Fibroblast of the aortic adventitia (primary cell): ENCODE measurements around the gene CBR1. TPM values are rescaled to one million over a fixed set of nuclear protein-coding genes. Genes with fewer than 3 reads are reported as not detected.
A peak's percentile ranks its signal among the peaks of the same experiment; 100 is the strongest.

Experiments used
- DNase-seq: peaks from one replicate; pipeline ENCODE4 v3.0.0-alpha.2; 2010; ENCODE audit warnings: low read depth
- H3K4me3 ChIP-seq: 2 replicates; pipeline ENCODE4 v1.5.1; 2011; ENCODE audit warnings: low read depth, mild to moderate bottlenecking, control low read depth, low read length, moderate library complexity
- total RNA-seq: library from RNA; depleted of rRNA; stranded (reverse); fragments of >200 nt; gene quantifications from 2 replicates; pipeline ENCODE4 v1.2.3, GENCODE V29; 2012; ENCODE audit warnings: low replicate concordance
- TF ChIP-seq, protein P1 (sequence below): IDR thresholded peaks from 2 replicates; pipeline ENCODE4 v1.5.1; 2011; ENCODE audit warnings: mild to moderate bottlenecking, low read length, control low read depth, inconsistent platforms; ENCODE audit not compliant: insufficient read depth

The CBR1 gene
- total RNA-seq, 1 donor: 95.0 TPM

DNA sequence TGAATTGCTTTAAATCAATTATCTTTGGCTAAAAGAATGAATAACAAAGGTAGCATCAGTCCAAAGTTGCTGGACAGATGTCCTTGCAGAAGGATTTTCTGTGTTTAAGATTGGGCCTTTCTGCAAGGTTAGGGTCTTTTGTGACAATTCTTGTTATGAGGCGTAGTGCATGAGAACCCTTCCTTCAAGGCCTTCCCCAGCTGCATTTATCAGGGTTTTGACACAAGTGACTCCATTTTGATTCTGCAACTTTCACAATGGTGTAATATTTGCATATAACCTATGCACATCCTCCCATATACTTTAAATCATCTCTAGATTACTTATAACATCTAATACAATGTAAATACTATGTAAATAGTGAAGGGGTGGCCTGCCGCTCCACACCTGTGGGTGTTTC is 8.4 kb upstream of the CBR1 start:
- no peak overlapping the region for H3K4me3 ChIP-seq
- TF ChIP-seq, protein P1, sequence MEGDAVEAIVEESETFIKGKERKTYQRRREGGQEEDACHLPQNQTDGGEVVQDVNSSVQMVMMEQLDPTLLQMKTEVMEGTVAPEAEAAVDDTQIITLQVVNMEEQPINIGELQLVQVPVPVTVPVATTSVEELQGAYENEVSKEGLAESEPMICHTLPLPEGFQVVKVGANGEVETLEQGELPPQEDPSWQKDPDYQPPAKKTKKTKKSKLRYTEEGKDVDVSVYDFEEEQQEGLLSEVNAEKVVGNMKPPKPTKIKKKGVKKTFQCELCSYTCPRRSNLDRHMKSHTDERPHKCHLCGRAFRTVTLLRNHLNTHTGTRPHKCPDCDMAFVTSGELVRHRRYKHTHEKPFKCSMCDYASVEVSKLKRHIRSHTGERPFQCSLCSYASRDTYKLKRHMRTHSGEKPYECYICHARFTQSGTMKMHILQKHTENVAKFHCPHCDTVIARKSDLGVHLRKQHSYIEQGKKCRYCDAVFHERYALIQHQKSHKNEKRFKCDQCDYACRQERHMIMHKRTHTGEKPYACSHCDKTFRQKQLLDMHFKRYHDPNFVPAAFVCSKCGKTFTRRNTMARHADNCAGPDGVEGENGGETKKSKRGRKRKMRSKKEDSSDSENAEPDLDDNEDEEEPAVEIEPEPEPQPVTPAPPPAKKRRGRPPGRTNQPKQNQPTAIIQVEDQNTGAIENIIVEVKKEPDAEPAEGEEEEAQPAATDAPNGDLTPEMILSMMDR: no peak
- DNase-seq: no peak

DNA sequence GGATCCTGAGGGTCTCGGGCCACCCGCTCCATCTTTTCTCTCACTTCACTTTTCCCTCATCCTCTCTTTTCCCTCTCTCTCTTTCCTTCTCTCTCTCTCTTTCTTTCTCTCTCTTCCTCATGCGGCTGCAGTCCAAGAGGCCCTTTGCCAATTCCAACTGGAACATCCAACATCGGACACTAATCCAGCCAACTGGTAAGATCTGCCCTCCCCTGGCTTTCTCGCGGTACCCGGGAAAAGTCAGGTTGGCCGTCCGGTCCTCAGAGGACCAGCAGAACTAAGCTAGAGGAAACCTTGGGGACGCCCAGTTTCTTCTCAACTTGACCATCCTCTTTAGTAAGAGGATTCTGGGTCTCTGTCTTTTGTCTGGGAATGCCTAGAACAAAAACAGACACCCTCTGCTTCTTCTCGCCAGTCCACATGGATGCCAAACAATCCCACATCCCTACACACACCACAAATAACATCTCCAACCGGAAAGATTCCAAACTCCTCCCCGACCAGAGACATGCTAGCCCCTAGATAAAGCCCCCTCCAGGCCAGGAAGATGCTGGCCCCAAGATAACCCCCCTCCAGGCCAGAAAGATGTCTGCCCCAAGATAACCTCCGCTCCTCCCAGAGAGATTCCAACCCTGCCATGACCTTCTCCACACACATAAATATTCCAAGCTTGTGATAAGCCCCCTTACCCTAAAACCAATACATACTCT is 6.3 kb upstream of the CBR1 start:
- no peak for DNase-seq

DNA sequence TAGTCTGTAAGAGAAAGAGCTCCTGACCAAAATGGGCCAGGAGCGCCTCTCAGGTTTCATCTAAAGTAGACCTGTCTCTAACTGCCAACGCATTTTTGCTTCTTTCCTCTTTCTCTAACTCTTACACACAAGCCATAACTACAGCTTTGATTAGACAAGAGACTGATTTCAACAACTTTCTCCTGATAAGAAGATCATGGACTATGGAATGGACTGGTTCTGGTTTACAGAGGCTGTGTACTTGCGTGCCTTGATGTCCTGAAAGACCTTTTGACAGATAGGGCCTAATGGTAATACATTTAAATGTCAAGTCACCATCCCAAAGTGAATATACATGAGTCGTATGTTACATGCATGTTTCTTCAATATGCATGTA is 5.8 kb upstream of the CBR1 start:
- TF ChIP-seq, protein P1: no peak
- DNase-seq: no peak
- H3K4me3 ChIP-seq: no peak overlapping the region

More for the DNA sequence above, 6.3 kb upstream of the CBR1 start:
- TF ChIP-seq, protein P1: no peak
- no peak overlapping the region for H3K4me3 ChIP-seq

DNA sequence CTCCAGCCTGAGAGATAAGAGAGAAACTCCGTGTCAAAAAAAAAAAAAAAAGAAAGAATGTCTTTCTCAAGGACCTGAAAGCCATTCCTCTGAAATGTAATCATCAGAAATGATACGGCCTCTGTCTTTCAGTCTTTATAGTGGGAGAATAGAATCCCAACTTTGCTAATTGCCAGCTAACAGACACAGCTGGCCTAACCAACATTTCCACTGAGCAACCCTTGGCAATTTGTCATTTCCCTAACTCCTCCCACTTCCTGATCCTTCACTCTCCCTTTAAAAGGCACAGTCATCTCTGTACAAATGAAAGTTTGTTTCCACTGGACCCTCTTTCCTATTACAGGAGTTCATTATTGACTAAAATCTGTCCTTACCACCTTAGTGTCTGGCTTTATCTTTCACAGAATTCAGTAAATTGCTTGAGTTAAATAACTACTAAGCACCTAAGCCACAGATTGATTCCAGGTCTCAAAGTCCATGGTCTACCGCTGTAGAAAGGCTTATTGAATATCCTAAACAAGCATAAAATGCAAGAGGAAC is 4.3 kb upstream of the CBR1 start:
- peak; percentile 77 for DNase-seq
- TF ChIP-seq, protein P1: no peak
- no peak overlapping the region for H3K4me3 ChIP-seq

DNA sequence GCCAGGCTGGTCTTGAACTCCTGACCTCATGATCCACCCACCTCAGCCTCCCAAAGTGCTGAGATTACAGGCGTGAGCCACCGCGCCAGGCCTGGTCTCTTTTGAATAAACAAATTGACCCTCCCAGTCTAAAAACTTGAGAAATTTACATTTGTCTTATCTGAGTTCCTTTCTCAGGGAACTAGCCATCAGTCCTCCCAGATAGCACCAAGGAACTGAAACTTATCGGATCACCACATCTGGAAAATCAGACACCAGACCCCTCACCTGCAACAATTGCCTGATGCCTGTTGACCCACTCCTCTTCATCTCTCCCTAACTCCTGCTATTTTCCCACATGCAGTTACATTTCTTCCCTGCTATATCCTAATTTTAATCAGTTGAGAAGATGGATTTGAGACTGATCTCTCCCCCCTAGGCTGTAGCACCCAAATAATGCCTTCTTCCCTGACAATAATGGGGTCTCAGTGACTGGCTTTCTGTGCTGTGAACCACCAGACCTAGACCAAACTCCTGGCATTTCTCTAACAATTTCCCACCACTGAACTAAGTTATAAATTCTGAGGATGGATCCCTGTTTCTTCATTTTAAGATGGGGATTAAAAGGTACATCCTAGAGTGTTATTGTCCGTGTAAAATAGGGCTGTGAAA is 951 bp upstream of the CBR1 start:
- H3K4me3 ChIP-seq: no peak overlapping the region
- DNase-seq: no peak
- TF ChIP-seq, protein P1: no peak

DNA sequence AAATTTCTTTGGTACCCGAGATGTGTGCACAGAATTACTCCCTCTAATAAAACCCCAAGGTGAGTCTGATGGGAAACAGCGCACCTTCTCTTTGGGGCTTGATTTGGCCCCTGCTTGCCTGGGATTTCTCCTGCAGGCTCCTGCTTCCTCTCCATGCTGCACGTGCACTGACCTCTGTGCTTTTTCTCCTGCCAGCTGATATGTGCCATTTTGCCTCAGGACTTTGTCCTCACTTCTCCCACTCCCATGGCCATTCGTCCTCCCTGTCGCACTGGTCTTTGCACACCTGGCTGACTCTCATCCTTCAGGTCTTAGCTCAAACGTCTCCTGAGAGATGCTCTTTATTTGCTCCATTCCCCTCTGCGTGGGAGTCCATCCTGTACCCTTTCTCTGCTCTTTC is 1.2 kb downstream of the CBR1 start:
- no peak for DNase-seq
- H3K4me3 ChIP-seq: peak overlapping the region; percentile 95
- TF ChIP-seq, protein P1: no peak
